ENCODE results near the gene GPR21.

DNA sequence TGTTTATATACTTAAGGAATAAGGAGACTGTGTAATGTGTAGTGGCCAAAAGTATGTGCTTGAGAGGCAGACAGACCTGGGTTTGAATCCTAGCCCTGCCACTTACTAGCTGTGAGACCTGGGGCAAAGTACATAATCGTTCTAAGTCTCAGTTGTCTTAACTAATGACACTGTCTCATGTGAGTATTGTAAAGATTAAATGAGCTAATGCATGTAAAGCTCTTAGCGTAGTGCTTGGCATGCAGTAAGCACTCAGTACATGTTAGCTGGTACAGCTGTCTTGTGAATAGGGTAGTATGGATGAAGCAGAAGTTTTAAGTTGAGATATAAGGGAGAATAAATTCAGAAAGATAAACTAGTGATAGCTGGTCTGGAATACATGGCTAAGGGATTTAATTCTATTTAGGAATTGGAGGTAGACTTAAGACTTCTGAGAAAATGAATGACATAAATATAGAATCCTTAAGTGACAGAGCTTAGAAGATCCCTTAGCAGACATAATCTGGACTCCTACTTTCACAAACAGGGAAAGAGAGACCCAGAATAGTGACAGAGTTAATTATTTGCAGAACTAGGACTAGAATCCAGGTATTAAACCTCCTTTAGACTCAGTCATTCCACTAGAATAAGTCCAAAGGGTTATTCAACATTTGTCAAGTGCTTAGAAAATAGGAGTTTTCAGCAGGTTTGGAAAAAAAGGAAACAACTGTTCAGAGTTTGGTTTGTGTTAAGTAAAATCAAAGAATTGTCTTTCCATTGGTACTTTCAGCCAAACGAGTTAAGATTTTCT lies 13.1 kb downstream of the GPR21 start:
- TF ChIP-seq POLR2A (IDR thresholded peaks at IDR 0.05), result no peak
- TF ChIP-seq, protein P1, sequence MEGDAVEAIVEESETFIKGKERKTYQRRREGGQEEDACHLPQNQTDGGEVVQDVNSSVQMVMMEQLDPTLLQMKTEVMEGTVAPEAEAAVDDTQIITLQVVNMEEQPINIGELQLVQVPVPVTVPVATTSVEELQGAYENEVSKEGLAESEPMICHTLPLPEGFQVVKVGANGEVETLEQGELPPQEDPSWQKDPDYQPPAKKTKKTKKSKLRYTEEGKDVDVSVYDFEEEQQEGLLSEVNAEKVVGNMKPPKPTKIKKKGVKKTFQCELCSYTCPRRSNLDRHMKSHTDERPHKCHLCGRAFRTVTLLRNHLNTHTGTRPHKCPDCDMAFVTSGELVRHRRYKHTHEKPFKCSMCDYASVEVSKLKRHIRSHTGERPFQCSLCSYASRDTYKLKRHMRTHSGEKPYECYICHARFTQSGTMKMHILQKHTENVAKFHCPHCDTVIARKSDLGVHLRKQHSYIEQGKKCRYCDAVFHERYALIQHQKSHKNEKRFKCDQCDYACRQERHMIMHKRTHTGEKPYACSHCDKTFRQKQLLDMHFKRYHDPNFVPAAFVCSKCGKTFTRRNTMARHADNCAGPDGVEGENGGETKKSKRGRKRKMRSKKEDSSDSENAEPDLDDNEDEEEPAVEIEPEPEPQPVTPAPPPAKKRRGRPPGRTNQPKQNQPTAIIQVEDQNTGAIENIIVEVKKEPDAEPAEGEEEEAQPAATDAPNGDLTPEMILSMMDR (IDR thresholded peaks at IDR 0.05), result no peak

Data from heart left ventricle (tissue), 13 donors.